Measurements from ENCODE around the gene ALG9. TPM values are rescaled to one million over a fixed set of nuclear protein-coding genes. Genes with fewer than 3 reads are reported as not detected.

Gene ALG9
- total and polyA plus RNA-seq, 2 donors (not counting 3 experiments of a cell fraction or from before 2014, with no cell fraction given), result 29.1 to 29.4 TPM

DNA sequence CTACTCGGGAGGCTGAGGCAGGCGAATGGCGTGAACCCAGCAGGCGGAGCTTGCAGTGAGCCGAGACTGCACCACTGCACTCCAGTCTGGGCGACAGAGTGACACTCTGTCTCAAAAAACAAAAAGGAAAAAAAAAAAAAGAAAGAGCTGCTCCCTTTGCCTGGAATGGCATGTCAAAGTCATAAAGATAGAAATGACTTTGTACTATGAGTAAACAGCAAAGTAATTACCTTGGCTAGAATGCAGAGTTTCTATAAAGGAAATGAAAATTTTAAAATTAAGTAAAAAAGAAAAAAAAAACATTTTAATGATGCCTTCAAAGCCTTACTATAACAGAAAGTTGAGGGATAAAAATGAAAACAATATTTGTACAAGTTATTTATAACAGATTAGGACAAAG is 115.3 kb downstream of the ALG9 start:
- H3K4me3 ChIP-seq (replicated peaks in 1 of 3; ENCODE audit: insufficient read depth in 1 of 3, low read depth in 1 of 3, low read length in 3 of 3), result no peak overlapping the region
- CTCF ChIA-PET, result interaction anchor here (1.0 to 1.5 kb wide), 3 partner anchors 9 to 21 kb away, joined by 4 to 5 read pairs (median 4); no protein-coding TSS in a partner anchor
- DNase-seq (ENCODE audit: low read depth, low spot score) (no peak), FAIRE-seq (no peak)
- no TSS peak for BruUV-seq (replicated peaks)
- no peak overlapping the region for H3K27ac ChIP-seq (ENCODE audit: insufficient read depth, low read depth, low read length)
- H3K79me2 ChIP-seq (ENCODE audit: control insufficient read depth, insufficient read depth, low read length), result no peaks in the 10 kb centered on the region
- peaks cover 2% of the 10 kb centered on the region for H4K20me1 ChIP-seq (replicated peaks; ENCODE audit: control insufficient read depth, extremely low read depth, insufficient read depth, low read length)
- no peaks in the 10 kb centered on the region for H3K4me1 ChIP-seq (ENCODE audit: control insufficient read depth, extremely low read depth, insufficient read depth, low read length)
- dilution Hi-C loops (cut with MboI; ENCODE audit: extremely low pct_ligation_motif_present, low sequenced_read_pairs) (no loop called here), intact Hi-C loops (cut with micrococcal nuclease) (no loop called here)
- no peak overlapping the region for H2AFZ ChIP-seq (ENCODE audit: low read depth, low read length)
- H3K9me1 ChIP-seq (replicated peaks; ENCODE audit: control insufficient read depth, extremely low read depth, insufficient read depth, low read length), result no peaks in the 10 kb centered on the region
- TF ChIP-seq EZH2 (IDR thresholded peaks at IDR 0.05; ENCODE audit: borderline replicate concordance, low read depth, low read length, severe bottlenecking) (no peak), POLR2A (IDR thresholded peaks at IDR 0.05; ENCODE audit: low read depth, low read length) (no peak), JUN (IDR thresholded peaks at IDR 0.05; ENCODE audit: borderline replicate concordance, insufficient read depth, insufficient read length, low read depth) (no peak), GATA2 (IDR thresholded peaks at IDR 0.05; ENCODE audit: insufficient read depth, insufficient read length, low read depth, low read length) (no peak), POLR2AphosphoS5 (IDR thresholded peaks at IDR 0.05; ENCODE audit: insufficient read depth, low read depth, low read length) (no peak), FOS (IDR thresholded peaks at IDR 0.05; ENCODE audit: borderline replicate concordance, insufficient read depth, low read length) (no peak), MYC (IDR thresholded peaks at IDR 0.05; ENCODE audit: low read depth, low read length) (no peak)
- TF ChIP-seq, protein P1, sequence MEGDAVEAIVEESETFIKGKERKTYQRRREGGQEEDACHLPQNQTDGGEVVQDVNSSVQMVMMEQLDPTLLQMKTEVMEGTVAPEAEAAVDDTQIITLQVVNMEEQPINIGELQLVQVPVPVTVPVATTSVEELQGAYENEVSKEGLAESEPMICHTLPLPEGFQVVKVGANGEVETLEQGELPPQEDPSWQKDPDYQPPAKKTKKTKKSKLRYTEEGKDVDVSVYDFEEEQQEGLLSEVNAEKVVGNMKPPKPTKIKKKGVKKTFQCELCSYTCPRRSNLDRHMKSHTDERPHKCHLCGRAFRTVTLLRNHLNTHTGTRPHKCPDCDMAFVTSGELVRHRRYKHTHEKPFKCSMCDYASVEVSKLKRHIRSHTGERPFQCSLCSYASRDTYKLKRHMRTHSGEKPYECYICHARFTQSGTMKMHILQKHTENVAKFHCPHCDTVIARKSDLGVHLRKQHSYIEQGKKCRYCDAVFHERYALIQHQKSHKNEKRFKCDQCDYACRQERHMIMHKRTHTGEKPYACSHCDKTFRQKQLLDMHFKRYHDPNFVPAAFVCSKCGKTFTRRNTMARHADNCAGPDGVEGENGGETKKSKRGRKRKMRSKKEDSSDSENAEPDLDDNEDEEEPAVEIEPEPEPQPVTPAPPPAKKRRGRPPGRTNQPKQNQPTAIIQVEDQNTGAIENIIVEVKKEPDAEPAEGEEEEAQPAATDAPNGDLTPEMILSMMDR (IDR thresholded peaks at IDR 0.05; ENCODE audit: extremely low read depth in 1 of 2, insufficient read depth in 1 of 2, low read depth in 1 of 2, low read length in 2 of 2), result no peak
- TF ChIP-seq, protein P2, sequence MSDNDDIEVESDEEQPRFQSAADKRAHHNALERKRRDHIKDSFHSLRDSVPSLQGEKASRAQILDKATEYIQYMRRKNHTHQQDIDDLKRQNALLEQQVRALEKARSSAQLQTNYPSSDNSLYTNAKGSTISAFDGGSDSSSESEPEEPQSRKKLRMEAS (IDR thresholded peaks at IDR 0.05; ENCODE audit: insufficient read depth, insufficient read length), result no peak
- H3K27me3 ChIP-seq (ENCODE audit: control insufficient read depth in 2 of 2, insufficient read depth in 2 of 2, low read length in 2 of 2), result no peaks in the 10 kb centered on the region
- no peaks in the 10 kb centered on the region for H3K9me3 ChIP-seq (replicated peaks; ENCODE audit: control insufficient read depth, insufficient read depth, low read length)
- H3K36me3 ChIP-seq (ENCODE audit: control insufficient read depth in 2 of 2, extremely low read depth in 1 of 2, insufficient read depth in 2 of 2, low read length in 2 of 2), result peaks cover 14 to 29% of the 10 kb centered on the region in 2 experiments
- no peak overlapping the region for H3K9ac ChIP-seq (replicated peaks; ENCODE audit: extremely low read depth, insufficient read depth, low read length)
- POLR2A ChIA-PET, result no interaction called here
- no peak overlapping the region for H3K4me2 ChIP-seq (ENCODE audit: insufficient read depth, low read length)

Measured in endothelial cell of umbilical vein (primary cell).